AG10803 (cell line): Measurements from ENCODE around the gene EIF3I.

Source experiments
- DNase-seq: peaks from one replicate; pipeline ENCODE4 v3.0.0; 2010; ENCODE audit warnings: low read depth
- H3K4me3 ChIP-seq: 2 replicates; pipeline ENCODE4 v1.5.1; 2011; ENCODE audit warnings: mild to moderate bottlenecking, low read length, control low read depth
- CTCF ChIP-seq: conservative IDR thresholded peaks from 2 replicates; pipeline ENCODE4 v1.5.1; 2011; ENCODE audit warnings: mild to moderate bottlenecking, low read length, control low read depth, inconsistent platforms

The EIF3I gene

GRCh38 chr1:32192220-32192948 is 29.8 kb upstream of the EIF3I start:
- no peak overlapping the region for H3K4me3 ChIP-seq
- no peak for TF ChIP-seq CTCF
- no peak for DNase-seq

- no peak for TF ChIP-seq CTCF
- no peak overlapping the region for H3K4me3 ChIP-seq
- DNase-seq: no peak
These were observed 27.2 kb upstream of the EIF3I start for GRCh38 chr1:32194984-32195383.

GRCh38 chr1:32195531-32195930 is 26.7 kb upstream of the EIF3I start:
- TF ChIP-seq CTCF: no peak
- no peak overlapping the region for H3K4me3 ChIP-seq
- DNase-seq: no peak

- no peak for DNase-seq
- TF ChIP-seq CTCF: no peak
- no peak overlapping the region for H3K4me3 ChIP-seq
These were observed 26.0 kb upstream of the EIF3I start for GRCh38 chr1:32195972-32196823.

- DNase-seq: no peak
- no peak for TF ChIP-seq CTCF
- H3K4me3 ChIP-seq: no peak overlapping the region
These were observed 25.1 kb upstream of the EIF3I start for GRCh38 chr1:32197074-32197473.

- no peak for TF ChIP-seq CTCF
- DNase-seq: no peak
- no peak overlapping the region for H3K4me3 ChIP-seq
These were observed 24.4 kb upstream of the EIF3I start for GRCh38 chr1:32197837-32198236.
